DND-41 (cell line): ENCODE data around the gene ATP12A.

Source experiments
- CTCF ChIP-seq: IDR thresholded peaks from 2 replicates; pipeline ENCODE4 v1.5.1; 2012; ENCODE audit warnings: borderline replicate concordance, low read length, moderate library complexity, mild to moderate bottlenecking; ENCODE audit not compliant: poor library complexity, severe bottlenecking; ENCODE audit errors: extremely low read depth
- EZH2 ChIP-seq: IDR thresholded peaks from 3 replicates; pipeline ENCODE4 v1.6.1; 2012; ENCODE audit warnings: borderline replicate concordance, low read depth, mild to moderate bottlenecking, moderate library complexity, low read length, inconsistent platforms; ENCODE audit not compliant: severe bottlenecking

- TF ChIP-seq CTCF: no peak
- no peak for TF ChIP-seq EZH2
These were observed 43.4 kb upstream of the ATP12A start for GRCh38 chr13:24636776-24637175.
